Measurements from ENCODE around the gene TRIM41.
"Not testable (repeated sequence)": the region's sequence is repeated elsewhere in the genome, so short reads cannot be mapped to it uniquely, and the experiment has no call there.

TRIM41 gene

DNA sequence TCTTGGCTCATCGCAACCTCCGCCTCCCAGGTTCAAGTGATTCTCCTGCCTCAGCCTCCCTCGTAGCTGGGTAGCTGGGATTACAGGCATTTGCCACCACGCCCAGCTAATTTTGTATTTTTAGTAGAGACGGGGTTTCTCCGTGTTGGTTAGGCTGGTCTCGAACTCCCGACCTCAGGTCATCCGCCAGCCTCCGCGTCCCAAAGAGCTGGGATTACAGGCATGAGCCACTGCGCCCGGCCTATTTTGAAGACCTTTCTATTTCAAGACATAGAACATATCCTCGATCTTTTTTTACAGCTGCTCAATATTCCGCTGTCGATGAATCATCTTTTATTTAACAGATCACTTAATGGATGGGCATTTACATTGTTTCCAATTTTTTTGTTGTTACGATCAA lies 12.4 kb upstream of the TRIM41 start:
- not testable (repeated sequence) for DNase-seq (ENCODE audit: low read depth)

- DNase-seq (ENCODE audit: low read depth), result no peak
These were observed 11.9 kb upstream of the TRIM41 start for GRCh38 chr5:181211208-181211607.

- DNase-seq (ENCODE audit: low read depth), result no peak
These were observed 11.0 kb upstream of the TRIM41 start for GRCh38 chr5:181212080-181212479.

DNA sequence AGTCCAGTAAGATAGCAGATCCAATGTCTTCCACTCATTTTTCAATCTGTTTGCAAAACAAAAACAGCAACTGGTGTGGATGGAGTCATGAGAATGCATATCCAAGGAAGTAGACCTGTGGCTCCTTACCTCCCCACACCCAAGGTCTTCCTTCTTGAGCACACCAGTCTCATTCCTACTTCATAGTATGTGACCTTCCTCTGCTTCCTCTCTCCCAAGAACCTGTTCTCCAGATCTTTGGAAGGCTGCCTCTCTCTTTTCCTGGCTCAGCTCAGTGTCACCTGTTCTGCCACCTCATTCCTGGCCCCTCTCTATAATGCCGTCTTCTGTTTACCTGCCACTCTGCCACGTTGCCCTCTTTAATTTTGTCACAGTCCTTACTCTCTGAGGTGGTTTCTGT lies 10.1 kb upstream of the TRIM41 start:
- no peak for DNase-seq (ENCODE audit: low read depth)

- DNase-seq (ENCODE audit: low read depth), result not testable (repeated sequence)
These were observed 8.8 kb upstream of the TRIM41 start for GRCh38 chr5:181214249-181214648.

- no peak for DNase-seq (ENCODE audit: low read depth)
These were observed 6.8 kb upstream of the TRIM41 start for GRCh38 chr5:181215997-181216989.

DNA sequence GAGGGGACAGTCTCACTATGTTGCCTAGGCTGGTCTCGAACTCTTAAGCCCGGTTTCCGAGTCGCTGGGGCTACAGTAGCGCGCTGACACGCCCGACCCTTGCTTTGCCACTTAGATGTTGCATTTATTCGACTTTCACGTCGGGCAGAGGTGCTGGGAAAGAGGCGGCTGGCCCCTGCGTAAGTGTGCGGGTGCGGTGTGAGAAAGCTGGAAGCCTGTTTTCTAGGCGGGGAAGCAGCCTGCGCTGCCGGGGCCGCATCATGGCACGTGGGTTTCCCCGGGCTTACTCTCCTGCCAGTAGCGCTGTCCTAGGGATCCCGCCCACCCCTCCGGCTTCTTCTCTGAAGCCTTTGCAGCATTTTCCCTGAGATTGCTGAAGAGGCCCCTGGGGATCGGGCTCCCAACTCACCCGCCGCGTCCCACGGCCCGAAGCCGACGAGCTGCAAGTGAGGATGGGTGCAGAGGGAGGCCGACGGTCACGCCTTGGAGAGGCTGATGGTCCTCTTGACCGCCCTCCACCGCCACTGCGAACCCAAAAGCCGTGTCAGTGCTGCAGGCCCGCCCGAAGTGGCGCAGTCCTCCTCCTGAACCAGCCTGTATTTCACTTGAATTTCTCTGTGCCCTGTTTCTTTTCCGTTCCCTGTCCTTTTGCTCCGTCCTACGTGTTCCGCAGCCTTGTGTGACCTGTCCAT lies 5.8 kb upstream of the TRIM41 start:
- no peak for DNase-seq (ENCODE audit: low read depth)

DNA sequence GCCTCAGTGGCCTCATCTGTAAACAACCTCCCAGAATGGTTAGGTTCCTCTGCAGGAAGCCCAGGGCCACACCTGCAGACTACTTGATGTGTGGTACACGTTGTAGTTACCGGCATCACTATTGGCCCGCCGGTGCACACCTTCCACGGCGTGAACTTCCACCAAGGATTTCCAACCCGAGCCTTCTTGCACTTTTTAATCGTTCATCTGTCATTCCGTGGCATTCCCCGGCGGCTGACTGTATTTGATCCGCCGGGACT lies 5.3 kb upstream of the TRIM41 start:
- DNase-seq (ENCODE audit: low read depth), result no peak

DNA sequence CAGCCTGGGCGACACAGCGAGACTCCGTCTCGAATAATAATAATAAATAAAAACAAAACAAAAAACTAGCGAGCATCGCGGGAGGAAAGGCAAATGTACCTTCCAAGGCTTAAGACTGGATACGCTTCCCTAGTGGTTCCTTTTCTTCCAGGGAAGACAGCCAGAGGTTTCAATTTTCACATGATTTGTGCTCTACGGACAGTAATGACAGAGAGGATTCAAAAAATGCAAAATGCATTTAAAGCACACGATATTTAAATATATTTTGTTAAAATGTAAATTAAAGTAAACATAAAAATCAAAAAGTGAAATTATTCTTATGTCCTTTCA lies 4.3 kb upstream of the TRIM41 start:
- DNase-seq (ENCODE audit: low read depth), result no peak

DNA sequence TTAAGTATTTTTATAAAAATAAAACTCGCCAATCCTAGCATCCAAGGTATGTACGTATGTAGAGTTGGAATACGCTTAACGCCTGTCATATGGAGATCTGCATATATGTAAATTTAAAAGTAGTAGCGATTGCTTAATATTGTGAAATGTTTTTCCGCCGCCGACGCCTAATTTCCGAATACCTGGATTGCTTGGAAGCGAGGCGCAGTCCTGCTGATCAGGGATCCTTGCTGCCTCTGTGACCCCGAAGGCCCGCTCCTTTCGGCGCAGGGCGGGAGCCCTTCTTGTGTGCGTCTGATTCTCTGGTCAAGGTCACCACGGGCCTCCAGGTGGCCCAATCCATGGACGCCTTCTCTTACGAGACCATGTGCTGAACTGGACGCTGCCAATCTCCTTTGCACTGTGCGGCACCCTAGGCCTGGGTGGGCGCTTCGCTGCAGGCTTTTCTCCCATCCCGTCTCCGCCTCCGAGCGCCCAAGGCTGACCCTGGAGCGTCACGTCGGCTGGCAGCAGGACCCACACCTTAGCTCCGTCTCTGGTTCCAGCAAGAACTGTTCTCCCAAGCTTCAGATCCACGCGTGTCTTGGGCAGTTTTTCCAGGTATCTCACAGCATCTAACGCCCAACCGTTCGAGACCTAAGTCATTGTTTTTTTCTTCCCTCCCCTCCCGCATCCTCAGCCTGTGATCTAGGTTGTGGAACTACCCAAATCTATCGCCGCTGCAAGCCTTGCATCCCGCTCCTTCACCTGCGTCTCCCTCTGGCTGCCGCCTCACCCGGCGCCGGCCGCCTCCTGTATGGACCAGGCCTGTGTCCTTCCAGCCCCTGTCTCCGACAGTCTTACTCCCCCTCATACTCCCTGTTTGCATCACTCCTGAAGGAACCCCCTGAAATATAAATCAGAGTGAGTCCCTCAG lies 3.6 kb upstream of the TRIM41 start:
- no peak for DNase-seq (ENCODE audit: low read depth)

GRCh38 chr5:181220178-181220515 lies 2.9 kb upstream of the TRIM41 start:
- no peak for DNase-seq (ENCODE audit: low read depth)

GRCh38 chr5:181221105-181221791 lies 1.8 kb upstream of the TRIM41 start:
- DNase-seq (ENCODE audit: low read depth), result no peak

DNA sequence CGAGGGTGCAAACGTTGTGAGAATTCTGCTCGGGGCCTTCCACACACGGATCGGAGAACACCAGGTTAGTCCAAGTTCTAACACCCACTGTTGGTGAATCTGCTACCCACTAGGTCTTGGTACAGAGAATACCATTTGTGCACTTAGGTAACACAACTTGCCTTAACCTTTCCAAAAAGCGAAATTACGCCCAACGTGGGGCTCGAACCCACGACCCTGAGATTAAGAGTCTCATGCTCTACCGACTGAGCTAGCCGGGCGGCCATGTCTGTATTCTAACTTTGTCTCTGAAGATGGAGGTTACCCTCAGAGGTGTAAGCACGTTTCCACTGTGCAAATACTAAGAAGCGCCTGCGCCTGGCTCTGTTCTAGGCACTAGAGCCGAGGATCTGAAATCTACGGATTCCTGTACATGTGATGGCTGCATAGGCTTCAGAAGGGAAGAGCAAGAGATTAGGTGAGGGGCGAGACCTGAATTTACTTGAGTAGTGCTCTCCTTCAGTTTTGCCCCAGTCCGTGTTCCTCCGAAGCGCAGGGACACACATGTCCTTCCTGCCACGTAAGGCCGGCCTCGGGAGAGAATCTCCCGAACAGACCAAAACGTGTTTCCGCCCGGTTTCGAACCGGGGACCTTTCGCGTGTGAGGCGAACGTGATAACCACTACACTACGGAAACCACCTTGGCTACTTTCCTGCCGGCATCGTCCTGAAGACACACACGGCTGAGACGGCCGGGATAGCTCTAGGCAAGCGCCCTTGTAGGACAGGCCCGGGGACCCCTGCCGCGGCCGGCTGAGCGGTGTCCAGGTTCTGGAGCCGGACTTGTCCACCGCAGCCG lies 1.1 kb upstream of the TRIM41 start:
- DNase-seq (ENCODE audit: low read depth), result peak; percentile 97

- no peak for DNase-seq (ENCODE audit: low read depth)
These were observed 437 bp upstream of the TRIM41 start for GRCh38 chr5:181222630-181223057.

- DNase-seq (ENCODE audit: low read depth), result no peak
These were observed 778 bp downstream of the TRIM41 start for GRCh38 chr5:181223729-181224389.

GRCh38 chr5:181224390-181225229 lies 1.5 kb downstream of the TRIM41 start:
- DNase-seq (ENCODE audit: low read depth), result no peak

GRCh38 chr5:181229996-181230395 lies 6.9 kb downstream of the TRIM41 start:
- DNase-seq (ENCODE audit: low read depth), result no peak

DNA sequence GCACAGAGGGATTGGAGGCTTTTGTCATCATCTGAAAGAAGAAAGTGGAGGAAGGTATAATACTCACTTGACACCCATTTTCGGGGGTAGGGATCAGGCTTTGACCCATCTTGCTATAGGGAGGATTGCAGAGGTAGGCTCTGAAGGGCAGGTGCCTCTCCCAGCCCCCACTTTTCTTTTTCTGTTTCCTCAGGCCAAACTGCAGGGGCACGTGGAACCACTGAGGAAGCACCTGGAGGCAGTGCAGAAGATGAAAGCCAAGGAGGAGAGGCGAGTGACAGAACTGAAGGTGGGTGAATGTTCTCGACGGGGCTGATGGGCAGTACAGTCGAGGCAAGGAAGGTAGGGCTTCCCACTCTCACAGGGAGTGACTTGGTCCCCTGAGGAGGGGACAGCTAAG lies 7.5 kb downstream of the TRIM41 start:
- no peak for DNase-seq (ENCODE audit: low read depth)

- DNase-seq (ENCODE audit: low read depth), result no peak
These were observed 8.4 kb downstream of the TRIM41 start for GRCh38 chr5:181231432-181231831.

DNA sequence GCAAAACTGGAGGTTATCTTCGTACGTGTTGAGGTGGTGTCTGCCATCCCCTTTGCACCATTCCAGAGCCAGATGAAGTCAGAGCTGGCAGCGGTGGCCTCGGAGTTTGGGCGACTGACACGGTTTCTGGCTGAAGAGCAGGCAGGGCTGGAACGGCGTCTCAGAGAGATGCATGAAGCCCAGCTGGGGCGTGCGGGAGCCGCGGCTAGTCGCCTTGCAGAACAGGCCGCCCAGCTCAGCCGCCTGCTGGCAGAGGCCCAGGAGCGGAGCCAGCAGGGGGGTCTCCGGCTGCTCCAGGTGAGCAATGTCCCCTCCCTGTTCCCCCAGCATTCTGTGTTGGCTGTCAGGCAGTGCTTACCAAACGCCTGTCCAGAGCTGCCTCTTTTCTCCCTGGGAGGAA lies 9.5 kb downstream of the TRIM41 start:
- no peak for DNase-seq (ENCODE audit: low read depth)
